ENCODE data around the gene NEURL1. TPM values are rescaled to one million over a fixed set of nuclear protein-coding genes. Genes with fewer than 3 reads are reported as not detected.

NEURL1 gene
- polyA plus RNA-seq, 1 experiment = 0.58 TPM

DNA sequence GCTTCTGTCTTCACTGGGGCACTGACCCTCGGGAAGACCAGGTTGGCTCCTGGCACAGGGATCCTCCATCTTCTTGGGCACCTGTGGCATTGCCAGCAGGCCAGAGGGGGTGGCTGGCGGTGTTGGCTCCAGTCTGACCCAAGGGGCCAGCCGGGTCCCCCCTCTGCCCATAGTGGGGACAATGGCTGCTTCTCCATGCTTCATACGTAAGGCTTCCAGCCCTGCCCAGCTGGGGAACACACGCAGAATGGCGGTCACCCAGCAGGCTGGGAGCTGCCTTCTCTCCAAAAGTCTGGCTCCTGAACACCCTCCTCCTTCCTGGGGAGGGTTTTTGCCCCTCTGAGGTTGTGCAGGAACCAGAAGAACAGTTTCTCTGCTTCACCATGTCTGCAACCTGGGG, 106.8 kb downstream of the NEURL1 start:
- Histone ChIP-seq H3K4me3 (ENCODE audit: low read depth, low read length) (no peak overlapping the region), H3K27me3 (ENCODE audit: control insufficient read depth, insufficient read depth, low read length) (no peaks in the 10 kb centered on the region), H3K36me3 (ENCODE audit: control insufficient read depth, insufficient read depth, low read length) (peaks cover 38% of the 10 kb centered on the region)
- DNase-seq (ENCODE audit: low read depth) = no peak
- TF ChIP-seq, protein P1, sequence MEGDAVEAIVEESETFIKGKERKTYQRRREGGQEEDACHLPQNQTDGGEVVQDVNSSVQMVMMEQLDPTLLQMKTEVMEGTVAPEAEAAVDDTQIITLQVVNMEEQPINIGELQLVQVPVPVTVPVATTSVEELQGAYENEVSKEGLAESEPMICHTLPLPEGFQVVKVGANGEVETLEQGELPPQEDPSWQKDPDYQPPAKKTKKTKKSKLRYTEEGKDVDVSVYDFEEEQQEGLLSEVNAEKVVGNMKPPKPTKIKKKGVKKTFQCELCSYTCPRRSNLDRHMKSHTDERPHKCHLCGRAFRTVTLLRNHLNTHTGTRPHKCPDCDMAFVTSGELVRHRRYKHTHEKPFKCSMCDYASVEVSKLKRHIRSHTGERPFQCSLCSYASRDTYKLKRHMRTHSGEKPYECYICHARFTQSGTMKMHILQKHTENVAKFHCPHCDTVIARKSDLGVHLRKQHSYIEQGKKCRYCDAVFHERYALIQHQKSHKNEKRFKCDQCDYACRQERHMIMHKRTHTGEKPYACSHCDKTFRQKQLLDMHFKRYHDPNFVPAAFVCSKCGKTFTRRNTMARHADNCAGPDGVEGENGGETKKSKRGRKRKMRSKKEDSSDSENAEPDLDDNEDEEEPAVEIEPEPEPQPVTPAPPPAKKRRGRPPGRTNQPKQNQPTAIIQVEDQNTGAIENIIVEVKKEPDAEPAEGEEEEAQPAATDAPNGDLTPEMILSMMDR (IDR thresholded peaks at IDR 0.05; ENCODE audit: insufficient read depth, low read depth, low read length) = no peak
- ChIA-PET POLR2A (no interaction called here), CTCF (interaction anchor here (1.3 to 5.9 kb wide), 3 partner anchors 45 to 284 kb away, joined by 4 to 98 read pairs (median 6); no protein-coding TSS in a partner anchor)

DNA sequence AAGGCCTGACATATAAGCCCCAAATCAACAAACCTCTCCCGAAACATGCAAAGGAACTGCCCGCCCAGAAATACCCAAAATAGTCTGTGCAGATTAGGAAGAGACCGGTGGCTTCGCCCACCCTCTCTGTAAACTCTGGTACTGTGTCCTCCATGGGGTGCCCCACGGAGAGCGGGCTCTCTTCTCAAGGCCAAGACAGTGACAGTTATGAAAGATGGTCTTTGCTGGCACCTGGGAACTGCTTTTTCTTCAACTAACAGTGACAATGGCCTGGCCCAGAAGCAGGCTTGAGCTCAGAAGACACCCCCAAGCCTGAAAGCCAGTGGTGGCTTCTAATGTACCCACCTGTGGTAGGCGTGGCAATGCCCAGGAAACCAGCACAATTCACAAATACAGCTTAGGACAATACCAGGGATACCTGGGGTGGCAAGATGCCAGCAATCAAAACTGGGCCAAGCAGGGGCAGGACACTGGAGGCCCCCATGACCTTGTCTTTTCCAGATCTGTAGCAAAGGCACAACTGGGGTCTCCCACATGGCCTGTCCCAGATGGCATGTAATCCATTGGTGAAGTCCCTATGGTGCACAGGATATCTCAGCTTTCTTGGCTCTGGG, 107.6 kb downstream of the NEURL1 start:
- no peak overlapping the region for H3K4me3 ChIP-seq (ENCODE audit: low read depth, low read length)
- H3K36me3 ChIP-seq (ENCODE audit: control insufficient read depth, insufficient read depth, low read length) = peaks cover 40% of the 10 kb centered on the region
- TF ChIP-seq, protein P1 (IDR thresholded peaks at IDR 0.05; ENCODE audit: insufficient read depth, low read depth, low read length) = no peak
- no peaks in the 10 kb centered on the region for H3K27me3 ChIP-seq (ENCODE audit: control insufficient read depth, insufficient read depth, low read length)
- CTCF ChIA-PET = interaction anchor here (1.6 to 5.9 kb wide), 2 partner anchors 86 to 284 kb away, joined by 4 to 98 read pairs; no protein-coding TSS in a partner anchor
- DNase-seq (ENCODE audit: low read depth) = no peak
- POLR2A ChIA-PET = no interaction called here

DNA sequence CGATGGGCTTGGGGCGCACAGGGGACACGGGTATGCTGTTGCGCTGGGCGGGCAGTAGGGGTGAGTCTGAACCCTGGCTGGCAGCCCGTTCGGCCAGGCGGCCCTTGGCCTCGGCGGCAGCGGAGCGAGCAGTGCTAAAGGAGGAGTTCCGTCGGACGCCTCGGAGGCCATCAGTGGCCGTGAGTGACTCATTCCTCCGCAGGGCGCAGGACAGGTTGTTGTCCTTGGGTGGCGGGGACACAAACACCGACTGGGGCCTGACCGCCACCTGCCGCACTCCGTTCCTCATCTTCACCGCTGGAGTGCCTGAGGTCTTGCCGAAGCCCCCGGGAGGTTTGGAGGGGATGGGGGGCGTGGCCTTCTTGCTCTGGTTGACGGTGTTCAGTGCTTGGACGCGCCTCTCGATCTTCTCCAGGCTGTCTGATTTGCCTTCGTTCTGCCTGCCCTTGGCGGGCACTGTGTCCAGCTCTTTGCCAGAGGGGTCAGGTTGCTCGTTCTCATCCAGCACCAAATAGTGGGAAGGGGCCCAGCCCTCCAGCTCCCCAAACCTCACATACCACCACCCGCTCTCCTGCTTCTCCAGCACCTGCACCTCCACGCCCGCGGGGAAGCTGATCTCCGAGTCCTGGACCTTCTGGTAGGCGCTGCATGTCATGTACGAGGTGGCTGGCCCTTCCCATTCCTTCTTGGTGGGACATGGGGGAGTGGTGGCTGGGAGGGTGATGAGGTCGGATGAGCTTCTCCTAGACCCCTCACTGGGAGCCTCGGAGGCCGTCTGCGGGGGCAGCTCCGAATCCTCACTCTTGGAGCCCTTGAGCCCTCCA, 108.7 kb downstream of the NEURL1 start:
- TF ChIP-seq, protein P1 (IDR thresholded peaks at IDR 0.05; ENCODE audit: insufficient read depth, low read depth, low read length) = no peak
- DNase-seq (ENCODE audit: low read depth) = no peak
- ChIA-PET CTCF (interaction anchor here (1.1 to 5.9 kb wide), 3 partner anchors 12 to 85 kb away, joined by 3 to 98 read pairs (median 3); no protein-coding TSS in a partner anchor), POLR2A (no interaction called here)
- Histone ChIP-seq H3K27me3 (ENCODE audit: control insufficient read depth, insufficient read depth, low read length) (no peaks in the 10 kb centered on the region), H3K4me3 (ENCODE audit: low read depth, low read length) (no peak overlapping the region), H3K36me3 (ENCODE audit: control insufficient read depth, insufficient read depth, low read length) (peaks cover 40% of the 10 kb centered on the region)

DNA sequence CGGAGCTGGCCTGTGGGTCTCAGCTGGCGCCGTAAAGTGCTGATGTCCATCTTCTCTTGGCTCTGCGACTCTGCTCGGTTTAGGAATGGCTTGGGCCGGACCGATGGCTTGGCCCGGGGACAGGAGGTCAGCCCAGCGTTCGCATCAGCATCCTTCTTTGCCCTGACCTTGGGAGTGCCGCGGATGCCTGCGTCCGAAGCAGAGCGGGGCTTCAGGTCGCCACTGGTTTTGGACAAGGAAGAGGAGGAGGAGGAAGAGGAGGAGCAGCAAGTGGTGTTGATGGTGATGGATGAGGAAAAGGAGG, 109.3 kb downstream of the NEURL1 start:
- POLR2A ChIA-PET = no interaction called here
- H3K4me3 ChIP-seq (ENCODE audit: low read depth, low read length) = no peak overlapping the region

DNA sequence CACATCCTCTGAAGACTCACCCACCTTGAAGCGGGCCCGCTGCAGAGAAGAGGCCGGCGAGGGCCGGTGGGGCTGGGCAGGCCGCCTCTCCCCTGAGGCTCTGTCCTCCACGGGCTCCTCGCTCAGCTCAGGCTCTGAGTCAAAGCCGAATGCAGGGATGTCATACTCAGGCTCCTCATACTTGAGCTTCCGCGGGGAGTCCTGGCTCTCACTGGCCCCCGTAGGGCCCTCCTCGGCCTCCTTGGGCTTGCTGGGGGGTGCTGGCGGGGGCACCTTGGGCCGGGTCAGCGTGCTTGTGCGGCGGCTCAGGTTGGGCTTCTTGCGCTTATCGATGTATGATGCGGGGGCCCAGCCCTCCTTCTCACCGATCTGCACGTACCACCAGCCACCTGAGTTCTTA, 109.9 kb downstream of the NEURL1 start:
- DNase-seq (ENCODE audit: low read depth) = no peak
- Histone ChIP-seq H3K27me3 (ENCODE audit: control insufficient read depth, insufficient read depth, low read length) (no peaks in the 10 kb centered on the region), H3K4me3 (ENCODE audit: low read depth, low read length) (no peak overlapping the region), H3K36me3 (ENCODE audit: control insufficient read depth, insufficient read depth, low read length) (peaks cover 39% of the 10 kb centered on the region)
- CTCF ChIA-PET = interaction anchor here (5.9 kb wide), 1 partner anchor 84 kb away, joined by 98 read pairs; no protein-coding TSS in a partner anchor
- POLR2A ChIA-PET = no interaction called here
- TF ChIP-seq, protein P1 (IDR thresholded peaks at IDR 0.05; ENCODE audit: insufficient read depth, low read depth, low read length) = no peak

More for the DNA sequence above, 109.3 kb downstream of the NEURL1 start:
- Histone ChIP-seq H3K36me3 (ENCODE audit: control insufficient read depth, insufficient read depth, low read length) (peaks cover 39% of the 10 kb centered on the region), H3K27me3 (ENCODE audit: control insufficient read depth, insufficient read depth, low read length) (no peaks in the 10 kb centered on the region)
- TF ChIP-seq, protein P1 (IDR thresholded peaks at IDR 0.05; ENCODE audit: insufficient read depth, low read depth, low read length) = no peak
- DNase-seq (ENCODE audit: low read depth) = no peak
- CTCF ChIA-PET = interaction anchor here (1.1 to 5.9 kb wide), 3 partner anchors 11 to 84 kb away, joined by 3 to 98 read pairs (median 3); no protein-coding TSS in a partner anchor
